Gastroesophageal sphincter (tissue), 3 donors: ENCODE results near the gene PYDC2.

ENCODE experiments used
- EP300 ChIP-seq: sonication (generic); formaldehyde crosslinking; IDR thresholded peaks from one replicate; pipeline ENCODE4 v1.6.1; 2017; ENCODE audit warnings: antibody characterized with exemption, mild to moderate bottlenecking
- POLR2A ChIP-seq, 2 donors: fragments of 450-650 bp; IDR thresholded peaks; one replicate each; pipeline ENCODE4 v1.6.1; 2017; ENCODE audit warnings: antibody characterized with exemption in 2 of 2, mild to moderate bottlenecking in 2 of 2, moderate library complexity in 1 of 2
- POLR2AphosphoS5 ChIP-seq: sonication (generic); formaldehyde crosslinking; IDR thresholded peaks from one replicate; pipeline ENCODE4 v1.6.1; 2017; ENCODE audit warnings: antibody characterized with exemption
- TF ChIP-seq, protein P1 (sequence below), 4 experiments: fragments of 200-600 bp in 2 of 4; fragments of 450-650 bp in 2 of 4; sonication (generic) in 1 of 4; IDR thresholded peaks; one replicate each; pipeline ENCODE4 v1.5.1; 2017 to 2019; ENCODE audit warnings: antibody characterized with exemption in 4 of 4, mild to moderate bottlenecking in 2 of 4, moderate library complexity in 2 of 4

DNA sequence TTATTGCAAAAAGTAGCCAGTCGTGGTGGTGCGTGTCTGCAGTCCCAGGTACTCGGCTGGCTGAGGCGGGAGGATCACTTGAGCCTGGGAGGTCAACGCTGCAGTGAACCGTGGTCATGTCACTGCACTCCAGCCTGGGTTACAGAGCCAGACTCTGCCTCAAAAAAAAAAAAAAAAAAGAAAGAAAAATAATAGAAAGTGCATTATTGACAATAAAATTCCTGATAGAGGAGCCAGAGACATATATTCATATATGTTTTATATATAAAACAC is 43.6 kb upstream of the PYDC2 start:
- TF ChIP-seq, protein P1, sequence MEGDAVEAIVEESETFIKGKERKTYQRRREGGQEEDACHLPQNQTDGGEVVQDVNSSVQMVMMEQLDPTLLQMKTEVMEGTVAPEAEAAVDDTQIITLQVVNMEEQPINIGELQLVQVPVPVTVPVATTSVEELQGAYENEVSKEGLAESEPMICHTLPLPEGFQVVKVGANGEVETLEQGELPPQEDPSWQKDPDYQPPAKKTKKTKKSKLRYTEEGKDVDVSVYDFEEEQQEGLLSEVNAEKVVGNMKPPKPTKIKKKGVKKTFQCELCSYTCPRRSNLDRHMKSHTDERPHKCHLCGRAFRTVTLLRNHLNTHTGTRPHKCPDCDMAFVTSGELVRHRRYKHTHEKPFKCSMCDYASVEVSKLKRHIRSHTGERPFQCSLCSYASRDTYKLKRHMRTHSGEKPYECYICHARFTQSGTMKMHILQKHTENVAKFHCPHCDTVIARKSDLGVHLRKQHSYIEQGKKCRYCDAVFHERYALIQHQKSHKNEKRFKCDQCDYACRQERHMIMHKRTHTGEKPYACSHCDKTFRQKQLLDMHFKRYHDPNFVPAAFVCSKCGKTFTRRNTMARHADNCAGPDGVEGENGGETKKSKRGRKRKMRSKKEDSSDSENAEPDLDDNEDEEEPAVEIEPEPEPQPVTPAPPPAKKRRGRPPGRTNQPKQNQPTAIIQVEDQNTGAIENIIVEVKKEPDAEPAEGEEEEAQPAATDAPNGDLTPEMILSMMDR (IDR thresholded peaks at IDR 0.05) = no peak
- TF ChIP-seq POLR2A (IDR thresholded peaks at IDR 0.05) = no peak
- TF ChIP-seq POLR2AphosphoS5 = no peak
- no peak for TF ChIP-seq EP300
